ENCODE results near the gene EP300. TPM values are rescaled to one million over a fixed set of nuclear protein-coding genes. Genes with fewer than 3 reads are reported as not detected.

Gene EP300
- total RNA-seq, 1 donor from 2014 or later: 84.3 TPM

GRCh38 chr22:41193829-41194228 lies 101.4 kb downstream of the EP300 start:
- ATAC-seq (no peak), DNase-seq (ENCODE audit: low spot score) (peak; percentile 3)
- intact Hi-C loops (cut with DNase I): no loop called here

- DNase-seq (ENCODE audit: low spot score): peak; percentile 92
- ATAC-seq: peak; percentile 93
- intact Hi-C loops (cut with DNase I): no loop called here
Observed at GRCh38 chr22:41197038-41197972, 104.9 kb downstream of the EP300 start.

GRCh38 chr22:41198027-41198580 lies 105.7 kb downstream of the EP300 start:
- peak; percentile 65 for ATAC-seq
- no peak for DNase-seq (ENCODE audit: low spot score)
- intact Hi-C loops (cut with DNase I): no loop called here

- no peak for DNase-seq (ENCODE audit: low spot score)
- ATAC-seq: no peak
- intact Hi-C loops (cut with DNase I): no loop called here
Observed at GRCh38 chr22:41201141-41201540, 108.7 kb downstream of the EP300 start.

GRCh38 chr22:41203118-41203517 lies 110.7 kb downstream of the EP300 start:
- DNase-seq (ENCODE audit: low spot score) (no peak), ATAC-seq (no peak)
- intact Hi-C loops (cut with DNase I): no loop called here

- DNase-seq (ENCODE audit: low spot score) (no peak), ATAC-seq (no peak)
- intact Hi-C loops (cut with DNase I): no loop called here
Observed at GRCh38 chr22:41204066-41204465, 111.7 kb downstream of the EP300 start.

GRCh38 chr22:41204992-41205900 lies 112.9 kb downstream of the EP300 start, which contains the start of gene L3MBTL2:
L3MBTL2 (plus strand) TSS chr22:41205312; CDS start chr22:41205363, 51 bp downstream.
- ATAC-seq: peak; percentile 100
- intact Hi-C loops (cut with DNase I): no loop called here

GRCh38 chr22:41206719-41207118 lies 114.3 kb downstream of the EP300 start:
- DNase-seq (ENCODE audit: low spot score) (no peak), ATAC-seq (no peak)
- intact Hi-C loops (cut with DNase I): no loop called here

More at GRCh38 chr22:41204992-41205900, 112.9 kb downstream of the EP300 start, which contains the start of gene L3MBTL2:
- DNase-seq (ENCODE audit: low spot score): peak; percentile 99

GRCh38 chr22:41215409-41215808 lies 123.0 kb downstream of the EP300 start:
- intact Hi-C loops (cut with DNase I): loop anchor here (5.0 kb wide), 1 partner anchor 1937 kb away; the partner anchor contains the start of gene TSPO

GRCh38 chr22:41215926-41216325 lies 123.5 kb downstream of the EP300 start:
- intact Hi-C loops (cut with DNase I): loop anchor here (5.0 kb wide), 1 partner anchor 1936 kb away; the partner anchor contains the start of gene TSPO
- DNase-seq (ENCODE audit: low spot score) (no peak), ATAC-seq (no peak)

More at GRCh38 chr22:41215409-41215808, 123.0 kb downstream of the EP300 start:
- DNase-seq (ENCODE audit: low spot score): no peak
- no peak for ATAC-seq

GRCh38 chr22:41216984-41217383 lies 124.6 kb downstream of the EP300 start:
- ATAC-seq (peak; percentile 51), DNase-seq (ENCODE audit: low spot score) (no peak)
- intact Hi-C loops (cut with DNase I): loop anchor here (5.0 kb wide), 1 partner anchor 1935 kb away; the partner anchor contains the start of gene TSPO

- intact Hi-C loops (cut with DNase I): loop anchor here (5.0 kb wide), 1 partner anchor 1935 kb away; the partner anchor contains the start of gene TSPO
- ATAC-seq: peak; percentile 94
- DNase-seq (ENCODE audit: low spot score): peak; percentile 81
Observed at GRCh38 chr22:41217553-41218157, 125.3 kb downstream of the EP300 start.

GRCh38 chr22:41222846-41223507 lies 130.6 kb downstream of the EP300 start:
- intact Hi-C loops (cut with DNase I): no loop called here
- no peak for DNase-seq (ENCODE audit: low spot score)
- no peak for ATAC-seq

- intact Hi-C loops (cut with DNase I): no loop called here
- no peak for ATAC-seq
- DNase-seq (ENCODE audit: low spot score): no peak
Observed at GRCh38 chr22:41223535-41223934, 131.1 kb downstream of the EP300 start.

- DNase-seq (ENCODE audit: low spot score) (no peak), ATAC-seq (peak; percentile 57)
- intact Hi-C loops (cut with DNase I): no loop called here
Observed at GRCh38 chr22:41226723-41227655, 134.6 kb downstream of the EP300 start.

- intact Hi-C loops (cut with DNase I): no loop called here
- DNase-seq (ENCODE audit: low spot score) (no peak), ATAC-seq (no peak)
Observed at GRCh38 chr22:41229215-41229614, 136.8 kb downstream of the EP300 start.
